Left ventricle myocardium inferior (tissue), 1 donor: ENCODE results near the gene RBM27. TPM values are rescaled to one million over a fixed set of nuclear protein-coding genes. Genes with fewer than 3 reads are reported as not detected.

Experiments used
- DNase-seq: peaks from one replicate; pipeline ENCODE4 v3.0.0-alpha.2; 2020
- H3K27ac ChIP-seq: fragments of 200-600 bp; replicated peaks from 2 replicates; pipeline ENCODE4 v1.8.0; 2021
- H3K27me3 ChIP-seq: fragments of 200-600 bp; 2 replicates; pipeline ENCODE4 v1.8.0; 2021; ENCODE audit warnings: low read depth
- H3K36me3 ChIP-seq: fragments of 200-600 bp; 2 replicates; pipeline ENCODE4 v1.8.0; 2021
- H3K4me1 ChIP-seq: fragments of 200-600 bp; 2 replicates; pipeline ENCODE4 v1.8.0; 2021
- H3K4me3 ChIP-seq: fragments of 200-600 bp; 2 replicates; pipeline ENCODE4 v1.8.0; 2021; ENCODE audit warnings: mild to moderate bottlenecking, moderate library complexity
- H3K9me3 ChIP-seq: fragments of 200-600 bp; replicated peaks from 2 replicates; pipeline ENCODE4 v1.8.0; 2021
- CTCF ChIP-seq: fragments of 200-600 bp; IDR thresholded peaks from 2 replicates; pipeline ENCODE4 v1.8.0; 2021; ENCODE audit warnings: antibody characterized with exemption, mild to moderate bottlenecking, borderline replicate concordance
- intact Hi-C: fragments of 100-400 bp; cut with micrococcal nuclease; formaldehyde crosslinking; loops from one replicate; pipeline ENCODE4 v1.11.0; 2022
- total RNA-seq: library from RNA; stranded (reverse); fragmentation: NEBNext Ultra II Directional; extraction: Animal tissue kit (Norgen Biotek cat#: 25700); gene quantifications from one replicate; pipeline ENCODE4 v1.2.1, GENCODE V29; 2021
- donor health status: DM: no; HTN: yes; CAD: no; lungs with severe emphysema.

RBM27 gene
- total RNA-seq, 1 donor from 2014 or later: 15.9 TPM

- H3K36me3 ChIP-seq: peaks cover 47% of the 10 kb centered on the region
Measured at GRCh38 chr5:146243247-146243646, 39.8 kb downstream of the RBM27 start.

DNA sequence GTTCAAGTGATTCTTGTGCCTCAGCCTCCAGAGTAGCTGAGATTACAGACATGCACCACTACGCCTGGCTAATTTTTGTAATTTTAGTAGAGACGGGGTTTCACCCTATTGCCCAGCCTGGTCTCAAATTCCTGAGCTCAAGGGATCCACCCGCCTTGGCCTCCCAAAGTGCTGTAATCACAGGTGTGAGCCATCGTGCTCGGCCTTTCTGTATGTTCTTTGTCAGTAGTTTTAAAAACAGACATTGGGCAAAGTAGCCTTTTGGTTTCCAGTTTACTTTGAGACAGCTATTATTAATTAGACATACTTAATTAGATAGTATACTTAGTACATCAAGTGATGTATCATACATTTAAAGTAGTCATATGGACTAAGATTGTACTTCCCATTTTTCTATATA, 45.2 kb downstream of the RBM27 start:
- TF ChIP-seq CTCF: no peak
- intact Hi-C loops: no loop called here
- H3K9me3 ChIP-seq: no peaks in the 10 kb centered on the region
- no peak for DNase-seq
- no peaks in the 10 kb centered on the region for H3K27me3 ChIP-seq
- H3K36me3 ChIP-seq: peaks cover 40% of the 10 kb centered on the region
- H3K4me3 ChIP-seq: no peak overlapping the region
- H3K27ac ChIP-seq: no peak overlapping the region
- no peaks in the 10 kb centered on the region for H3K4me1 ChIP-seq

More at GRCh38 chr5:146243247-146243646, 39.8 kb downstream of the RBM27 start:
- TF ChIP-seq CTCF: no peak
- no peaks in the 10 kb centered on the region for H3K27me3 ChIP-seq
- no peaks in the 10 kb centered on the region for H3K9me3 ChIP-seq
- intact Hi-C loops: no loop called here
- peaks cover 15% of the 10 kb centered on the region for H3K4me1 ChIP-seq
- DNase-seq: no peak
- no peak overlapping the region for H3K27ac ChIP-seq
- H3K4me3 ChIP-seq: no peak overlapping the region

DNA sequence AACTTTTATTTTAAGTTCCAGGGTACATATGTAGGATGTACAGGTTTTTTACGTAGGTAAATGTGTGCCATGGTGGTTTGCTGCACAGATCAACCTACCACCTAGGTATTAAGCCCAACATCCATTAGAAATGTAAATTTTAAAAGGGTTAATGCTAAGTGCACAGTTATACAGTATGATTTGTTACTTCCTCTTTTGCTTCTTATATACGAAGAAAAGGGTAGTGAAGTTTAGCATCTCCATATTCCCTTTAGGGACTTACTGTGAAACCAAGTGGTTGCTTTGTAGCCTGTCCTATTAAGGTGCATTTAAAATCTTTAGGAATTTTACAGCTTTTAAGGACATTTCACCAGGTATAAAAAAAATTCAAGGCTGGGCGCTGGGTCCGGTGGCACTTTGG, 46.4 kb downstream of the RBM27 start:
- Histone ChIP-seq H3K27ac (no peak overlapping the region), H3K9me3 (no peaks in the 10 kb centered on the region), H3K4me3 (no peak overlapping the region), H3K36me3 (peaks cover 30% of the 10 kb centered on the region), H3K4me1 (no peaks in the 10 kb centered on the region), H3K27me3 (no peaks in the 10 kb centered on the region)
- intact Hi-C loops: no loop called here
- no peak for DNase-seq
- TF ChIP-seq CTCF: no peak

Other genes starting within 250 kb of the RBM27 start
- gene PLAC8L1, start 98.0 kb upstream of the RBM27 start, total RNA-seq: 0.49 TPM
- gene LARS1, start 21.0 kb upstream of the RBM27 start, total RNA-seq: 92.8 TPM
- gene POU4F3, start 135.2 kb downstream of the RBM27 start, total RNA-seq: not detected
- gene TCERG1, start 243.7 kb downstream of the RBM27 start, total RNA-seq: 20.1 TPM